Retinal pigment epithelial cell (primary cell): ENCODE data around the gene TUBGCP2.

ENCODE experiments used
- DNase-seq: peaks from one replicate; pipeline ENCODE4 v3.0.0-alpha.2; 2010; ENCODE audit warnings: low read depth
- H3K4me3 ChIP-seq: 2 replicates; pipeline ENCODE4 v1.5.1; 2011; ENCODE audit warnings: mild to moderate bottlenecking, low read length, control low read depth, moderate library complexity
- CTCF ChIP-seq: conservative IDR thresholded peaks from 2 replicates; pipeline ENCODE4 v1.5.1; 2011; ENCODE audit warnings: low read depth, low read length, control low read depth, inconsistent platforms

The TUBGCP2 gene

DNA sequence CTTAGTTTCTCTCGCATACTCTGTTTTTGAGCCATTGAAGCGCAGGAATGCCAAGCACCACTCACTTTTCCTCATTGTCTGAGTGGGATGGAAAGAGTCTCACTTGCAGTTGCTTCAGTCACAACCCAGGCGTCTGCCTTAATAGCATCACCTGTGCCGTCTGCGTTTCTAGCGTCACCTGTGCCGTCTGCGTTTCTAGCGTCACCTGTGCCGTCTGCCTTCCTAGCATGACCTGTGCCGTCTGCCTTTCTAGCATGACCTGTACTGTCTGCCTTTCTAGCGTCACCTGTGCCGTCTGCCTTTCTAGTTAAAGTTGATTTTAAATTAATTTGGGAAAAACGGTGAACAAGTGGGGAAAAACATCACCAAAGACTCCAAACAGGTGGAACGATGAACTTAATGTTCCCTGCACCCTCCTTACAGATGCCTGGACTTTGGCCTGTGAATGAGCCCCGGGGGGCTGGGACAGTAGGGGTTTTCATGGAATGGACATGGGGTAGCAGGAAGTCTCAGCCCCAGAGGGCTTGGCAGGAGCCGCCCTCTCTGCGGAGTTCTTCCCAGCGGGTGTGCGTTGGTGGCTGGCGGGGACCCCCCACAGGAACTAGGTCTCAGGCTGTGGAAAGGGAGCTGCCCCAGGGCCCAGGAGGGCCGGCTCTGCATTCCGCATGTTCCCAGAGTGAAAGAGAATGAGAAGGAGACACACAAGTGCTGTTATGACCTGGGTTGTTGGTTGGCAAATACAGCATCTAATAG, 3.5 kb upstream of the TUBGCP2 start:
- DNase-seq = no peak
- TF ChIP-seq CTCF = no peak
- H3K4me3 ChIP-seq = no peak overlapping the region

DNA sequence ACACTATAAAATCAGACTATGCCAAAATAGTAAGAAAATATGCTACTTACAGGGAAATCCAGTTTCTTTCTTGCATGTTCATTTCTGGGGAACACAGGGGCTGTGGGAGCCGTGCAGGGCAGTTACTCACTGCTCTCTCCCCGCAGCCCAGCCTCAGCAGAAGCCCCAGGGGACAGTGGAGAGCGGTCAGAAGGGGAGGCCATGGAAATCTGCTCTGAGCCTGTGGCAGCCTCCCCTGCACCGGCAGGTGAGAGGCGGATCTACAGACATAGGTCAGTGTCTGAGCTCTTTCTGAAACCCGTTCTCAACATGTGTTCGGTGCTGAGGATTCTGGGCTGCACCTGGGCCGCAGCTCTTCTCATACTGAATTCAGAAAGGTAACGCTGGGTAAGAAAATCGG, 2.9 kb upstream of the TUBGCP2 start:
- no peak for TF ChIP-seq CTCF
- DNase-seq = no peak
- no peak overlapping the region for H3K4me3 ChIP-seq

GRCh38 chr10:133310789-133311188, 2.1 kb upstream of the TUBGCP2 start:
- no peak for DNase-seq
- TF ChIP-seq CTCF = no peak
- no peak overlapping the region for H3K4me3 ChIP-seq

GRCh38 chr10:133310399-133310755, 1.7 kb upstream of the TUBGCP2 start:
- TF ChIP-seq CTCF = no peak
- no peak overlapping the region for H3K4me3 ChIP-seq
- DNase-seq = no peak

DNA sequence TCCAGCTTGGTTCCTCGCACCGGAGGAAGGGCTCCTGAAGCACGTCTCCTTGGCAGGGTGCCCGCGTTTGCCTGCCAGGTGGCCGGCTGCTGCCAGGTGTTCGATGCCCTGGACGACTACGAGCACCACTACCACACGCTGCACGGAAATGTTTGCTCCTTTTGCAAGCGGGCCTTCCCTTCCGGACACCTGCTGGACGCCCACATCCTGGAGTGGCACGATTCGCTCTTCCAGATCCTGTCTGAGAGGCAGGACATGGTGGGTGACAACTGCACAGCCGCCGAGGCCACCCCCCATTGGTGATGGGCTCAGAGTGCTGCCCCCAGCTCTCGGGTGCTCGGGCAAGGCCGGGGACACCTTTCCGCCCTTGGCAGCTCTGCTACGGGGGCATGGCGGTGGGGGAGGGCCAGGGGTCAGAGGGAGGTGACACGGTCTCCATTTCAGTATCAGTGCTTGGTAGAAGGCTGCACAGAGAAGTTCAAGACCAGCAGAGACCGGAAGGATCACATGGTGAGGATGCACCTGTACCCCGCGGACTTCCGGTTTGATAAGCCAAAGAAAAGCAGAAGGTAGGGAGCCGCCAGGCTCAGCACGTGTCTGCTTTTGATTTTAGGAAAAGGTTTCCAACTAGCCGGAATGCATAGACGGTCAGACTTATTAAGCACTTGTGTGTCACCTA, 1.2 kb upstream of the TUBGCP2 start:
- TF ChIP-seq CTCF = no peak
- H3K4me3 ChIP-seq = no peak overlapping the region
- no peak for DNase-seq

DNA sequence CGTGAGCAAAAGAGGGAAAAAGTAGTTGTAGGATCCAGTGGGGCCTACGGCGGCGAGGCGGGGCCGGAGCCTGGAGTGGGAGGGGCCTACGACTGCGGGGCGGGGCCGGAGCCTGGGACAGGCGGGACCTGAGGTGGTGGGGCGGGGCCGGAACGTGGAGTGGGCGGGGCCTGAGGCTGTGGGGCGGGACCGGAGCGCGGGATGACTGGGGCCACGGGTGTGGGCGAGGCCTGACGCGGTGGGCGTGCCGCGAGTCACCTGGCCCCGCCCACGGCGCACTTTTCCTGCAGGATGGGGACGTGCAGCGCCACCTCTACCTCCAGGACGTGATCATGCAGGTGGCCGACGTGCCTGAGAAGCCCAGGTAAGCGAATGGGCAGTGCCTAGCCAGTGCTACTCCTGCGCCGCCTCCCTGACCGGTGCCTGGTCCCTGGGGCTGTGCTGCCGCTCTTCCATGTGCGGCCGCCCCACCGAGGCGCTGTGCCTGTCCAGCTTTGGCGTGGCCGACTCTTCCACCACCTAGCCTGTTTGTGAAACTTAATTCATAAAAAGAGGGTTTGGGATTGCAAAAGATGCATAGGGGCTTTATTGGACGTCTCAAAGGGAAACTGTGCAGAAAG, 538 bp upstream of the TUBGCP2 start:
- peak overlapping the region; percentile 73 for H3K4me3 ChIP-seq
- TF ChIP-seq CTCF = no peak
- no peak for DNase-seq
